Stimulated activated CD8-positive, alpha-beta memory T cell treated with anti-CD3 and anti-CD28 coated beads, Interleukin-7, amount 100 ng/mL, for 1 hour (primary cell): ENCODE measurements around the gene PLA2G1B.

Experiments
- DNase-seq, 2 donors: peaks; one replicate each; pipeline ENCODE4 v3.0.0-alpha.2; 2020; ENCODE audit warnings: low read depth in 2 of 2

Gene PLA2G1B

GRCh38 chr12:120324841-120325417 is 2.6 kb downstream of the PLA2G1B start:
- no peak for DNase-seq

GRCh38 chr12:120323772-120324171 is 3.8 kb downstream of the PLA2G1B start:
- no peak for DNase-seq

- DNase-seq = no peak
These were observed 6.0 kb downstream of the PLA2G1B start for GRCh38 chr12:120321382-120322202.

- peak; percentile 99 to 100 for DNase-seq
These were observed 10.1 kb downstream of the PLA2G1B start for GRCh38 chr12:120317224-120318105.

DNA sequence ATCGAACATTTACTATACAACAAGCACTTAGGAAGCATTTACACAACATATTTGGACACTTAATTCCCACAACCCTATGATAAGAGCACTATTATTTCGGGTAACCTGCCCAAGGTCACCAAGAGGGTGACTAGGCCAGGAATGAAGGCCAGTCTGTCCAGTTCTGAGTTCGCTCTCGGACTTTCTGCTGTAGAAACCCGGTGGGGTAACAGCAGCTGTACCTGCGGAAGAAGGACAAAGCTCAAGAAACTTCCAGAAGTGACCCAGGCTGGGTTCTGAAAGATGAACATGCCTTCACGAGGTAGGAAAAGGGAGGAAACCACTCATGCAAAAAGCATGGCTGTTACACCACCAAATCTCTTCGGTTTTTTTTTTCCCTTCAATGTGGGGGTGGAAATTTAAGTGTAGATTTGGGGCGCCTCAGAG is 10.8 kb downstream of the PLA2G1B start:
- DNase-seq = no peak

DNA sequence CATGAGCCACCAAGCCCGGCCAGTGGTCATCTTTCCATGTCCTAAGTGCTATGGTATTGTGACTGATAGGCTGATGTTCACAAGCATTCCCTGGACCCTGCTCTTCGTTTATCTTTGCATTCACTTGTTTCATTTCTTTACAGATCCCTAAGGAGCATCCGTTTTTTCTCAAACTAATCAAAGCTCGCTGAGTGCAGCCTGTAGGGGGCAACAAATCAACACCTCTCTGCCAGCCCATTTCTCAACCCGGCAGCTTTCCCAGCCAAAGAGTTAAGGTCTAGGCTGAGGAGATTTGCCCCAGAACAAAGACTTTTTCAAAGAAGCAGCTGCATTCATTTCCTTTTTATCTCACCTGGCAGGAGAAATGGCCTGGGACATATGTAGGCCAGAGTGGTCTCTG is 13.4 kb downstream of the PLA2G1B start:
- no peak for DNase-seq

DNA sequence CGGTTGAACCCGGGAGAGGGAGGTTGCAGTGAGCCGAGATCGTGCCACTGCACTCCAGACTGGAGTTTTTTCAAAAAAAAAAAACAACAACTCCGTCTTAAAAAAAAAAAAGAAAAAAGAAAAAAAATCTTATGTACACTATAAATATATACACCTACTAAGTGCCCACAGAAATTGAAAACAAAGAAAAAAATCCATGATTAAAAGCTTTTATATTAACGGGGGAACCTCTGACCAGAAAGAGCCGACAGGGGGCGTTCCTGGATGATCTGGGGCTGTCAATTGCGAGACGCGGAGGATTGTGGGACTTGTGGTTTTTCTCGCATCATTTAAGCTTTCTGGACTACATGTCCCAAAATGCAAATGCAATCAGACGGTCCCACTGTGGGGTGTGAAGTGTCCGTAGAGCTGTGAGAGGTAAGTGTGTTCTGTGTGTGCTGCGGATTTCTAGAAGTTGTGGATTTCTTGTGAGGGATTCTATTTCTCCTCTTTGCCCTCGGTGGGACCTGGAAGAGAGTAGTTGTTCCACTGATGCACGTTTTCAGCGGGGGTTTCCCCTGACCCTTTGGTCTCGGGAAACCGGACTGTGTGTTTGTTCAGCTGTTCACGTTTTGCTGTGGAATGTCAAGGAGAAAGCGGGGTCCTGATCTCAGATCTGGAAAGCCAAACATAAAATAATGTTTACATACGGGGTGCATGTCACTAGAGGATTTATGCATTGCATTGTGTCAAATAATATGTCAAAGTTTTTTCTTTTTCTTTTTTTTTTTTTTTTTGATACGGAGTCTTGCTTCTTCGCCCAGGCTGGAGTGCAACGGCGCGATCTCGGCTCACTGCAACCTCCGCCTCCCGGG is 25.4 kb downstream of the PLA2G1B start, which contains the start of gene SIRT4:
Gene SIRT4 (plus strand): TSS at position 360 of the 854 bp plus-strand sequence. CDS start 1,241 bp downstream, outside the sequence.
- peak; percentile 76 to 78 for DNase-seq

- peak; percentile 46 to 55 for DNase-seq
These were observed 34.7 kb downstream of the PLA2G1B start, which contains the start of gene RNU4-1 for GRCh38 chr12:120292661-120293531. Gene RNU4-1, minus strand, starts transcription at chr12:120293237.

DNA sequence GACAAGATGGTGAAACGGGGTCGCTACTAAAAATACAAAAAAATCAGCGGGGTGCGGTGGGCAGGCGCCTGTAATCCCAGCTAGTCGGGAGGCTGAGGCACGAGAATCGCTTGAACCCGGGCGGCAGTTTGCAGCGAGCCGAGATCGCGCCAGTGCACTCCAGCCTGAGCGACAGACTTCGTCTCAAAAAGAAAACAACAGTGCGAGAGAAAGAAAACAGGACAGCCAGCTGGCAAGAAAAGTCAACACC is 35.2 kb downstream of the PLA2G1B start:
- no peak for DNase-seq

GRCh38 chr12:120290609-120291305 is 36.8 kb downstream of the PLA2G1B start:
- no peak for DNase-seq

- no peak for DNase-seq
These were observed 40.1 kb downstream of the PLA2G1B start for GRCh38 chr12:120287491-120287890.

DNA sequence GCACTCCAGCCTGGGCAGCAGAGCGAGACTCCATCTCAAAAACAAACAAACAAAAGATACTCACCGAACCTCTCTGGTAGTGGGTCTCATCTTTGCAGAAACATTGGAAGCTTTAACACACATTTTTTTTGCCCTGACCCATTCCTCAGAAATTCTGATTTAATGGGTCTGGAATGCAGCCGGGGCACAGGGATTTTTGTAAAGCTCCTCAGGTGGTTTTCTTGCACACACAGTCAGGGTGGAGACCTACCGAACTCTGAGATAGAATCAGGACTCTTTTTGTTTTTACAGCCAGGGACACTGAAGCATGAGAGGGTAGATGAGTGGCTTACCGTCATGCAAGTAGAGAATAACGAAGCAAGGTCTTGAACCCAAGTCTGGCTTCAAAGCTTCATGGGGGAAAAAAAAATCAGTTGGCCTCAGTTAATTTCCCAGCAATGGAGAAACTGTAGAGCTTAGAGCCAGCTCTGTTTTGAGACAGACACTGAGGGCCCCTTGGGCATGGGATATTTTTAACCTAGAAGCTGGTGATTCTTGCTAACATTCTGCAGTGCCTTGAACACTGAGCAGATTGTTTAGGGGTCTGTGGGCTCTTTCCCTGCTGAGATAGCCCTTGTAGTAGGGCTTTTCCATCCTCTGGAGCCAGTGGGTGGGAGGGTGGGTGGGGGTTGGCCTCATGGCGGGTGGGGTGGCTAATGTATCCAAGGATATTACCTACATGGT is 40.6 kb downstream of the PLA2G1B start:
- DNase-seq = no peak

DNA sequence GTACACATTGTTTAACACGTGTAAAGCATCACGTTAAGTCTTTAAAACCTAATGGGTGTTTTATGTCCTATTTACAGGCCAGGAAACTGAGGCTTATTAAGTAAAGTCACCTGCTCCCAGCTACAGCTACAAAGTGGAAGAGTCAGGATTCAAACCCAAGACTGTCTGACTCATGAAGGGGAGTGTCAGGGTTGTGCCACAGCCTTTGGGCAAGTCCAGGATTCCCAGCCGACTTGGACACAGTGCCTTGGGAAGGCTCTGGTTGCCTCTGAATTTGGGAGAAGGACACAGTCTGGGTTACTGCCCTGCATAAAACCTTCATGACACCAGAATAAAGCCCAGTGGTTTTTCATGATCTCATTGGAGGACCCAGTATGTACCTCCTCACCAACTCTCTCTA is 43.2 kb downstream of the PLA2G1B start:
- DNase-seq = no peak

DNA sequence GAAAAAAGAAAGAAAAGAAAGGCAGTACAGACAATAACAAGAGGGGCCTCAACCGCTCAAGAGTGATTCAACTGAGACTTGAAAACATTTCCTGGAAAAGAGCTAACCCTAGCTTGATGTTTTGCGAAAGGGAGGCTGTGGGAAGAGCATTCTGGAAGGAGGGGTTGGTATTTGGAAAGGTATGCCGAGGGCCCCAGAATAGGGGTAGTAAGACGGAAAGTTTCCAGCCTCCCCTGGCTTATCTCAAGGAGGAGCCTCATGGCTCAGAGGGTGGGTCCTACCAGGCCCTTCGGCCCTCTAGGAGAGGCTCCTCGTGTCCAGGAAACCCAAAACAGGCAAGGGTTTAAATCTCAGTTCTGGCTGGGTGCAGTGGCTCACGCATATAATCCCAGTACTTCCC is 44.3 kb downstream of the PLA2G1B start:
- DNase-seq = no peak

- DNase-seq = no peak
These were observed 49.2 kb downstream of the PLA2G1B start for GRCh38 chr12:120278137-120279069.

- DNase-seq = no peak
These were observed 50.8 kb downstream of the PLA2G1B start for GRCh38 chr12:120276734-120277133.
